Caco-2 (cell line): Measurements from ENCODE around the gene SLC6A7. TPM values are rescaled to one million over a fixed set of nuclear protein-coding genes. Genes with fewer than 3 reads are reported as not detected.

ENCODE experiments used
- BruUV-seq: library from RNA; stranded (reverse); fragments of 400-500 nt; replicated peaks from 2 replicates; lab custom pipeline; 2021; lab: Mats Ljungman, UMichigan
- CTCF ChIA-PET: fragments of 300-600 bp; sonication (Branson Sonifier 250); formaldehyde crosslinking; loops from one replicate; lab custom pipeline; 2022; ENCODE audit warnings: antibody characterized with exemption; lab: Charles Lee
- POLR2A ChIA-PET: fragments of 300-600 bp; sonication (Branson Sonifier 250); formaldehyde crosslinking; loops from one replicate; lab custom pipeline; 2022; ENCODE audit warnings: antibody characterized with exemption; lab: Charles Lee
- DNase-seq, 2 experiments: peaks; one replicate each; pipeline versions ENCODE4 v3.0.0 to v3.0.0-alpha.2; 2020 to 2022
- H3K27me3 ChIP-seq: replicated peaks from 2 replicates; pipeline ENCODE4 v1.6.0; 2011; ENCODE audit warnings: low read length; ENCODE audit not compliant: control insufficient read depth, insufficient read depth
- H3K36me3 ChIP-seq: 2 replicates; pipeline ENCODE4 v1.5.1; 2011; ENCODE audit warnings: low read length; ENCODE audit not compliant: control insufficient read depth, insufficient read depth
- H3K4me1 ChIP-seq: fragments of 250-450 bp; sonication (Bioruptor Pico); 2 replicates; pipeline ENCODE4 v1.5.1; 2020; ENCODE audit warnings: mild to moderate bottlenecking
- H3K4me3 ChIP-seq: 2 replicates; pipeline ENCODE4 v1.5.1; 2011; ENCODE audit warnings: low read depth, mild to moderate bottlenecking, control low read depth, low read length
- H3K9me3 ChIP-seq: fragments of 250-450 bp; sonication (Bioruptor Pico); 2 replicates; pipeline ENCODE4 v1.5.1; 2020; ENCODE audit warnings: mild to moderate bottlenecking, moderate library complexity
- H3K27ac Mint-ChIP-seq: one replicate; pipeline ENCODE4 v1.8.0; 2022; ENCODE audit warnings: mixed read lengths; ENCODE audit not compliant: unreplicated experiment
- H3K27me3 Mint-ChIP-seq: one replicate; pipeline ENCODE4 v1.8.0; 2022; ENCODE audit warnings: mixed read lengths; ENCODE audit not compliant: insufficient read depth, unreplicated experiment
- H3K36me3 Mint-ChIP-seq: one replicate; pipeline ENCODE4 v1.8.0; 2022; ENCODE audit warnings: mild to moderate bottlenecking, mixed read lengths; ENCODE audit not compliant: insufficient read depth, unreplicated experiment
- H3K4me1 Mint-ChIP-seq: one replicate; pipeline ENCODE4 v1.8.0; 2022; ENCODE audit warnings: low read depth, mixed read lengths; ENCODE audit not compliant: unreplicated experiment
- H3K4me3 Mint-ChIP-seq: one replicate; pipeline ENCODE4 v1.8.0; 2022; ENCODE audit warnings: mild to moderate bottlenecking, moderate library complexity, mixed read lengths; ENCODE audit not compliant: unreplicated experiment
- H3K9me3 Mint-ChIP-seq: one replicate; pipeline ENCODE4 v1.8.0; 2022; ENCODE audit warnings: mixed read lengths; ENCODE audit not compliant: unreplicated experiment
- intact Hi-C: fragments of 100-400 bp; cut with micrococcal nuclease; formaldehyde crosslinking; loops from one replicate; pipeline ENCODE4 v1.10.0; 2022; ENCODE audit not compliant: unreplicated experiment
- total RNA-seq: library from RNA; stranded (reverse); gene quantifications from 2 replicates; pipeline ENCODE4 v1.2.3, GENCODE V29; 2022
- TF ChIP-seq, protein P1 (sequence below), 2 experiments: fragments of 200-600 bp in 1 of 2; IDR thresholded peaks; 1 replicate in 1 of 2; 2 replicates in 1 of 2; pipeline versions ENCODE4 v1.5.1 to v1.8.0; 2011 to 2022; ENCODE audit warnings: antibody characterized with exemption in 1 of 2, control low read depth in 1 of 2, inconsistent platforms in 1 of 2, low read depth in 1 of 2, low read length in 1 of 2, mild to moderate bottlenecking in 1 of 2, moderate library complexity in 1 of 2; ENCODE audit not compliant: insufficient read depth in 1 of 2, severe bottlenecking in 1 of 2, unreplicated experiment in 1 of 2

SLC6A7 gene
- total RNA-seq, 1 experiment from 2014 or later: not detected

DNA sequence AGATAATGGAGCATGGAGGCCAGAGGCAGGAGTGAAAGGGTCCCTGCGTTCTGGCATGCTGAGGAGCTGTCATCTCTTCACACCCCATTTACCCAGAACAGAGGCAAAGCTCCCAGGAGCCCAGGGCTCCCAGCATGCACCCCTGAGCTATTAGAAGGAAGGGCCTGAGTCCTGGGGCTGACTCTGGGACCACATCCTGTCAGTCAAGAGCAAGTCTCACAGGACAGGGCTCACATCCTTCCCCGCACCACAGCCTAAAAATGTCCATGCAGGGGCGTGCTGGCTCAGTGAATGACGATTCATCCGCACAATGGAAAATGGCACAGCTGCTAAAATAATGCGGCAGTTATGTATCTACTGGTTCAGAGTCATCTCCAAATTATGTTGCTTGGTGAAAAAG, 68.3 kb downstream of the SLC6A7 start:
- H3K9me3 Mint-ChIP-seq: no peaks in the 10 kb centered on the region
- intact Hi-C loops: no loop called here
- Histone ChIP-seq H3K4me1 (peaks cover 33% of the 10 kb centered on the region), H3K36me3 (no peaks in the 10 kb centered on the region; the same call in 1 of the 2 replicates), H3K4me3 (no peak overlapping the region), H3K9me3 (no peaks in the 10 kb centered on the region), H3K27me3 (no peaks in the 10 kb centered on the region)
- H3K4me1 Mint-ChIP-seq: peaks cover 8% of the 10 kb centered on the region
- ChIA-PET POLR2A (no interaction called here), CTCF (no interaction called here)
- H3K4me3 Mint-ChIP-seq: no peak overlapping the region
- BruUV-seq: no TSS peak
- no peaks in the 10 kb centered on the region for H3K36me3 Mint-ChIP-seq
- no peak for DNase-seq
- TF ChIP-seq, protein P1, sequence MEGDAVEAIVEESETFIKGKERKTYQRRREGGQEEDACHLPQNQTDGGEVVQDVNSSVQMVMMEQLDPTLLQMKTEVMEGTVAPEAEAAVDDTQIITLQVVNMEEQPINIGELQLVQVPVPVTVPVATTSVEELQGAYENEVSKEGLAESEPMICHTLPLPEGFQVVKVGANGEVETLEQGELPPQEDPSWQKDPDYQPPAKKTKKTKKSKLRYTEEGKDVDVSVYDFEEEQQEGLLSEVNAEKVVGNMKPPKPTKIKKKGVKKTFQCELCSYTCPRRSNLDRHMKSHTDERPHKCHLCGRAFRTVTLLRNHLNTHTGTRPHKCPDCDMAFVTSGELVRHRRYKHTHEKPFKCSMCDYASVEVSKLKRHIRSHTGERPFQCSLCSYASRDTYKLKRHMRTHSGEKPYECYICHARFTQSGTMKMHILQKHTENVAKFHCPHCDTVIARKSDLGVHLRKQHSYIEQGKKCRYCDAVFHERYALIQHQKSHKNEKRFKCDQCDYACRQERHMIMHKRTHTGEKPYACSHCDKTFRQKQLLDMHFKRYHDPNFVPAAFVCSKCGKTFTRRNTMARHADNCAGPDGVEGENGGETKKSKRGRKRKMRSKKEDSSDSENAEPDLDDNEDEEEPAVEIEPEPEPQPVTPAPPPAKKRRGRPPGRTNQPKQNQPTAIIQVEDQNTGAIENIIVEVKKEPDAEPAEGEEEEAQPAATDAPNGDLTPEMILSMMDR (IDR thresholded peaks at IDR 0.05; ENCODE audit: insufficient read depth in 1 of 2, low read depth in 1 of 2, low read length in 1 of 2, severe bottlenecking in 1 of 2, unreplicated experiment in 1 of 2): no peak
- no peaks in the 10 kb centered on the region for H3K27me3 Mint-ChIP-seq
- H3K27ac Mint-ChIP-seq: no peak overlapping the region

Other genes with a start within 250 kb of the SLC6A7 start
- 2.5 and 2.6 TPM in 2 replicates for gene PDE6A, start 245.3 kb upstream of the SLC6A7 start, total RNA-seq
- gene SLC26A2, start 229.3 kb upstream of the SLC6A7 start, total RNA-seq: 43.9 and 49.1 TPM in 2 replicates
- gene TIGD6, start 189.4 kb upstream of the SLC6A7 start, total RNA-seq: 3.0 and 4.3 TPM in 2 replicates
- gene HMGXB3, start 189.3 kb upstream of the SLC6A7 start, total RNA-seq: 43.8 and 49.5 TPM in 2 replicates
- 5.8 and 8.2 TPM in 2 replicates for gene CSF1R, start 103.5 kb upstream of the SLC6A7 start, total RNA-seq
- gene PDGFRB, start 34.2 kb upstream of the SLC6A7 start, total RNA-seq: 5.9 and 7.2 TPM in 2 replicates
- gene CDX1, start 23.3 kb upstream of the SLC6A7 start, total RNA-seq: 0.29 and 0.65 TPM in 2 replicates
- gene CAMK2A, start 99.7 kb downstream of the SLC6A7 start, total RNA-seq: not detected in 2 replicates
- gene ARSI, start 112.8 kb downstream of the SLC6A7 start, total RNA-seq: 0.52 and 0.65 TPM in 2 replicates
- 112 and 123 TPM in 2 replicates for gene TCOF1, start 167.6 kb downstream of the SLC6A7 start, total RNA-seq
- 49.6 and 59.3 TPM in 2 replicates for gene CD74, start 222.8 kb downstream of the SLC6A7 start, total RNA-seq